GM23338 (cell line): Measurements from ENCODE around the gene RHOBTB3. TPM values are rescaled to one million over a fixed set of nuclear protein-coding genes. Genes with fewer than 3 reads are reported as not detected.

Experiments used
- ATAC-seq: fragments of 200-7000 bp; cut with Tn5 transposase; 3 replicates; pipeline ENCODE4 v1.9.1; 2020
- DNase-seq: peaks from one replicate; pipeline ENCODE4 v3.0.0-alpha.2; 2015; ENCODE audit warnings: low spot score
- H2AFZ ChIP-seq: fragments of 200-600 bp; sonication (generic); 2 replicates; pipeline ENCODE4 v1.8.0; 2016; ENCODE audit warnings: antibody characterized with exemption, mild to moderate bottlenecking, moderate library complexity
- H3F3A ChIP-seq: fragments of 200-600 bp; sonication (generic); replicated peaks from 2 replicates; pipeline ENCODE4 v1.8.0; 2017; ENCODE audit warnings: antibody characterized with exemption, mixed run types, low read depth
- H3K27ac ChIP-seq: fragments of 200-600 bp; sonication (generic); 2 replicates; pipeline ENCODE4 v1.6.1; 2016; ENCODE audit warnings: low read depth
- H3K27me3 ChIP-seq: fragments of 200-600 bp; sonication (generic); 2 replicates; pipeline ENCODE4 v1.8.0; 2016; ENCODE audit warnings: mild to moderate bottlenecking, mixed run types, moderate library complexity; ENCODE audit not compliant: insufficient read depth
- H3K36me3 ChIP-seq: fragments of 200-600 bp; sonication (generic); 2 replicates; pipeline ENCODE4 v1.8.0; 2016; ENCODE audit warnings: mild to moderate bottlenecking; ENCODE audit not compliant: insufficient read depth
- H3K4me1 ChIP-seq: fragments of 200-600 bp; sonication (generic); 2 replicates; pipeline ENCODE4 v1.8.0; 2016; ENCODE audit warnings: mild to moderate bottlenecking, moderate library complexity; ENCODE audit not compliant: insufficient read depth
- H3K4me2 ChIP-seq: fragments of 200-600 bp; sonication (generic); 2 replicates; pipeline ENCODE4 v1.7.1; 2017; ENCODE audit warnings: mixed run types
- H3K4me3 ChIP-seq: fragments of 200-600 bp; sonication (generic); 2 replicates; pipeline ENCODE4 v1.6.1; 2016; ENCODE audit warnings: mixed run types
- H3K79me2 ChIP-seq: fragments of 200-600 bp; sonication (generic); replicated peaks from 2 replicates; pipeline ENCODE4 v1.8.0; 2017; ENCODE audit warnings: mild to moderate bottlenecking; ENCODE audit not compliant: insufficient read depth
- H3K9me2 ChIP-seq: fragments of 200-600 bp; sonication (generic); 2 replicates; pipeline ENCODE4 v1.8.0; 2017; ENCODE audit not compliant: insufficient read depth
- H4K20me1 ChIP-seq: fragments of 200-600 bp; sonication (generic); replicated peaks from 2 replicates; pipeline ENCODE4 v1.8.0; 2017; ENCODE audit warnings: mild to moderate bottlenecking; ENCODE audit not compliant: insufficient read depth
- H3K27ac Mint-ChIP-seq: 2 replicates; pipeline ENCODE4 v1.8.0; 2020; ENCODE audit warnings: inconsistent platforms, mild to moderate bottlenecking, moderate library complexity, mixed read lengths
- H3K27me3 Mint-ChIP-seq: 3 replicates; pipeline ENCODE4 v1.8.0; 2022; ENCODE audit warnings: low read depth, mild to moderate bottlenecking, moderate library complexity, mixed read lengths, inconsistent platforms; ENCODE audit not compliant: insufficient read depth, poor library complexity
- H3K36me3 Mint-ChIP-seq: 3 replicates; pipeline ENCODE4 v1.8.0; 2021; ENCODE audit warnings: low read depth, mild to moderate bottlenecking, inconsistent platforms, moderate library complexity, mixed read lengths
- H3K4me1 Mint-ChIP-seq: 3 replicates; pipeline ENCODE4 v1.8.0; 2020; ENCODE audit warnings: mild to moderate bottlenecking, inconsistent platforms, mixed read lengths
- H3K4me3 Mint-ChIP-seq: 3 replicates; pipeline ENCODE4 v1.8.0; 2021; ENCODE audit warnings: moderate library complexity, mild to moderate bottlenecking, inconsistent platforms, mixed read lengths
- H3K9me3 Mint-ChIP-seq: 3 replicates; pipeline ENCODE4 v1.8.0; 2020; ENCODE audit warnings: moderate library complexity, mild to moderate bottlenecking, inconsistent platforms, mixed read lengths
- EZH2phosphoT487 ChIP-seq: fragments of 200-600 bp; sonication (generic); IDR thresholded peaks from one replicate; pipeline ENCODE4 v1.8.1; 2018; ENCODE audit warnings: antibody characterized with exemption; ENCODE audit not compliant: unreplicated experiment
- STAT1 ChIP-seq: IDR thresholded peaks from one replicate; pipeline ENCODE4 v1.6.1; 2016; ENCODE audit warnings: antibody characterized with exemption; ENCODE audit not compliant: unreplicated experiment
- polyA plus RNA-seq: library from polyadenylated mRNA; unstranded; fragments of >200 nt; fragmentation: Nextera tagmentation; extraction: Ambion mirVana; gene quantifications from 2 replicates; pipeline ENCODE4 v1.2.1, GENCODE V29; 2016
- total RNA-seq: library from RNA; depleted of rRNA; stranded (reverse); fragments of >200 nt; shearing (Covaris generic); gene quantifications from 2 replicates; pipeline ENCODE4 v1.2.3, GENCODE V29; 2014
- TF ChIP-seq, protein P1 (sequence below): IDR thresholded peaks from one replicate; pipeline ENCODE4 v1.6.1; 2018; ENCODE audit warnings: antibody characterized with exemption; ENCODE audit not compliant: unreplicated experiment
- TF ChIP-seq, protein P2 (sequence below): IDR thresholded peaks from 2 replicates; pipeline ENCODE4 v1.6.1; 2016; ENCODE audit warnings: antibody characterized with exemption
- TF ChIP-seq, protein P3 (sequence below): fragments of 250-450 bp; sonication (Bioruptor Pico); IDR thresholded peaks from 2 replicates; pipeline ENCODE4 v1.5.0; 2020; ENCODE audit warnings: mild to moderate bottlenecking, moderate library complexity

The RHOBTB3 gene
- total and polyA plus RNA-seq, 2 experiments from 2014 or later: 10.0 to 13.4 TPM

DNA sequence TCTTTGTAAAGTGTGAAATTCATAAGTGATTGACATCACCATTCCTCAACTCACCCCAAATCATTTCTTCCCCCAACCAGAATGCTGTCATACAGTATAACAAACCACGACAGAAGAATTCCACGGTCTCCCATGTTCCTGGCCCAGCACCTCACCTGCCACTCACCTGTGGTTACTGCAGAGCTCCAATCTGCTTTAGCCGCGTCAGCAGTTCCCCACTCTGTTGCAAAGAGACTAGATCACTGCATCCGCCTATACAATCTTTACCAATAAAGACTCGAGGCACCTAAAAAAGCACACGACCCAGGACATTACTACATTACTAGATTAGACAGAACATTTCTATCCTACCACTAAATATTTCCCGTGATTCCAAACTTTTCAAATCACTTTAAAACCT lies 85.2 kb downstream of the RHOBTB3 start:
- Mint-ChIP-seq H3K9me3 (no peaks in the 10 kb centered on the region), H3K27me3 (no peaks in the 10 kb centered on the region), H3K27ac (no peak overlapping the region), H3K36me3 (no peaks in the 10 kb centered on the region; the same call in 2 of the 3 replicates), H3K4me1 (peaks cover 46% of the 10 kb centered on the region), H3K4me3 (no peak overlapping the region)
- H3K4me1 ChIP-seq: peaks cover 11% of the 10 kb centered on the region
- no peaks in the 10 kb centered on the region for H3K36me3 ChIP-seq
- H3K4me2 ChIP-seq: no peak overlapping the region
- no peak for ATAC-seq
- no peaks in the 10 kb centered on the region for H3K27me3 ChIP-seq
- no peaks in the 10 kb centered on the region for H4K20me1 ChIP-seq
- H2AFZ ChIP-seq: no peak overlapping the region
- H3K4me3 ChIP-seq: no peak overlapping the region
- H3K79me2 ChIP-seq: 0 out of 2 replicates have a peak, but pooled peaks cover 5% of the 10 kb centered on the region
- no peaks in the 10 kb centered on the region for H3F3A ChIP-seq
- TF ChIP-seq STAT1: no peak
- no peak for TF ChIP-seq EZH2phosphoT487
- TF ChIP-seq, protein P1, sequence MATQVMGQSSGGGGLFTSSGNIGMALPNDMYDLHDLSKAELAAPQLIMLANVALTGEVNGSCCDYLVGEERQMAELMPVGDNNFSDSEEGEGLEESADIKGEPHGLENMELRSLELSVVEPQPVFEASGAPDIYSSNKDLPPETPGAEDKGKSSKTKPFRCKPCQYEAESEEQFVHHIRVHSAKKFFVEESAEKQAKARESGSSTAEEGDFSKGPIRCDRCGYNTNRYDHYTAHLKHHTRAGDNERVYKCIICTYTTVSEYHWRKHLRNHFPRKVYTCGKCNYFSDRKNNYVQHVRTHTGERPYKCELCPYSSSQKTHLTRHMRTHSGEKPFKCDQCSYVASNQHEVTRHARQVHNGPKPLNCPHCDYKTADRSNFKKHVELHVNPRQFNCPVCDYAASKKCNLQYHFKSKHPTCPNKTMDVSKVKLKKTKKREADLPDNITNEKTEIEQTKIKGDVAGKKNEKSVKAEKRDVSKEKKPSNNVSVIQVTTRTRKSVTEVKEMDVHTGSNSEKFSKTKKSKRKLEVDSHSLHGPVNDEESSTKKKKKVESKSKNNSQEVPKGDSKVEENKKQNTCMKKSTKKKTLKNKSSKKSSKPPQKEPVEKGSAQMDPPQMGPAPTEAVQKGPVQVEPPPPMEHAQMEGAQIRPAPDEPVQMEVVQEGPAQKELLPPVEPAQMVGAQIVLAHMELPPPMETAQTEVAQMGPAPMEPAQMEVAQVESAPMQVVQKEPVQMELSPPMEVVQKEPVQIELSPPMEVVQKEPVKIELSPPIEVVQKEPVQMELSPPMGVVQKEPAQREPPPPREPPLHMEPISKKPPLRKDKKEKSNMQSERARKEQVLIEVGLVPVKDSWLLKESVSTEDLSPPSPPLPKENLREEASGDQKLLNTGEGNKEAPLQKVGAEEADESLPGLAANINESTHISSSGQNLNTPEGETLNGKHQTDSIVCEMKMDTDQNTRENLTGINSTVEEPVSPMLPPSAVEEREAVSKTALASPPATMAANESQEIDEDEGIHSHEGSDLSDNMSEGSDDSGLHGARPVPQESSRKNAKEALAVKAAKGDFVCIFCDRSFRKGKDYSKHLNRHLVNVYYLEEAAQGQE: no peak
- TF ChIP-seq, protein P2, sequence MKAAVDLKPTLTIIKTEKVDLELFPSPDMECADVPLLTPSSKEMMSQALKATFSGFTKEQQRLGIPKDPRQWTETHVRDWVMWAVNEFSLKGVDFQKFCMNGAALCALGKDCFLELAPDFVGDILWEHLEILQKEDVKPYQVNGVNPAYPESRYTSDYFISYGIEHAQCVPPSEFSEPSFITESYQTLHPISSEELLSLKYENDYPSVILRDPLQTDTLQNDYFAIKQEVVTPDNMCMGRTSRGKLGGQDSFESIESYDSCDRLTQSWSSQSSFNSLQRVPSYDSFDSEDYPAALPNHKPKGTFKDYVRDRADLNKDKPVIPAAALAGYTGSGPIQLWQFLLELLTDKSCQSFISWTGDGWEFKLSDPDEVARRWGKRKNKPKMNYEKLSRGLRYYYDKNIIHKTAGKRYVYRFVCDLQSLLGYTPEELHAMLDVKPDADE: no peak
- TF ChIP-seq, protein P3, sequence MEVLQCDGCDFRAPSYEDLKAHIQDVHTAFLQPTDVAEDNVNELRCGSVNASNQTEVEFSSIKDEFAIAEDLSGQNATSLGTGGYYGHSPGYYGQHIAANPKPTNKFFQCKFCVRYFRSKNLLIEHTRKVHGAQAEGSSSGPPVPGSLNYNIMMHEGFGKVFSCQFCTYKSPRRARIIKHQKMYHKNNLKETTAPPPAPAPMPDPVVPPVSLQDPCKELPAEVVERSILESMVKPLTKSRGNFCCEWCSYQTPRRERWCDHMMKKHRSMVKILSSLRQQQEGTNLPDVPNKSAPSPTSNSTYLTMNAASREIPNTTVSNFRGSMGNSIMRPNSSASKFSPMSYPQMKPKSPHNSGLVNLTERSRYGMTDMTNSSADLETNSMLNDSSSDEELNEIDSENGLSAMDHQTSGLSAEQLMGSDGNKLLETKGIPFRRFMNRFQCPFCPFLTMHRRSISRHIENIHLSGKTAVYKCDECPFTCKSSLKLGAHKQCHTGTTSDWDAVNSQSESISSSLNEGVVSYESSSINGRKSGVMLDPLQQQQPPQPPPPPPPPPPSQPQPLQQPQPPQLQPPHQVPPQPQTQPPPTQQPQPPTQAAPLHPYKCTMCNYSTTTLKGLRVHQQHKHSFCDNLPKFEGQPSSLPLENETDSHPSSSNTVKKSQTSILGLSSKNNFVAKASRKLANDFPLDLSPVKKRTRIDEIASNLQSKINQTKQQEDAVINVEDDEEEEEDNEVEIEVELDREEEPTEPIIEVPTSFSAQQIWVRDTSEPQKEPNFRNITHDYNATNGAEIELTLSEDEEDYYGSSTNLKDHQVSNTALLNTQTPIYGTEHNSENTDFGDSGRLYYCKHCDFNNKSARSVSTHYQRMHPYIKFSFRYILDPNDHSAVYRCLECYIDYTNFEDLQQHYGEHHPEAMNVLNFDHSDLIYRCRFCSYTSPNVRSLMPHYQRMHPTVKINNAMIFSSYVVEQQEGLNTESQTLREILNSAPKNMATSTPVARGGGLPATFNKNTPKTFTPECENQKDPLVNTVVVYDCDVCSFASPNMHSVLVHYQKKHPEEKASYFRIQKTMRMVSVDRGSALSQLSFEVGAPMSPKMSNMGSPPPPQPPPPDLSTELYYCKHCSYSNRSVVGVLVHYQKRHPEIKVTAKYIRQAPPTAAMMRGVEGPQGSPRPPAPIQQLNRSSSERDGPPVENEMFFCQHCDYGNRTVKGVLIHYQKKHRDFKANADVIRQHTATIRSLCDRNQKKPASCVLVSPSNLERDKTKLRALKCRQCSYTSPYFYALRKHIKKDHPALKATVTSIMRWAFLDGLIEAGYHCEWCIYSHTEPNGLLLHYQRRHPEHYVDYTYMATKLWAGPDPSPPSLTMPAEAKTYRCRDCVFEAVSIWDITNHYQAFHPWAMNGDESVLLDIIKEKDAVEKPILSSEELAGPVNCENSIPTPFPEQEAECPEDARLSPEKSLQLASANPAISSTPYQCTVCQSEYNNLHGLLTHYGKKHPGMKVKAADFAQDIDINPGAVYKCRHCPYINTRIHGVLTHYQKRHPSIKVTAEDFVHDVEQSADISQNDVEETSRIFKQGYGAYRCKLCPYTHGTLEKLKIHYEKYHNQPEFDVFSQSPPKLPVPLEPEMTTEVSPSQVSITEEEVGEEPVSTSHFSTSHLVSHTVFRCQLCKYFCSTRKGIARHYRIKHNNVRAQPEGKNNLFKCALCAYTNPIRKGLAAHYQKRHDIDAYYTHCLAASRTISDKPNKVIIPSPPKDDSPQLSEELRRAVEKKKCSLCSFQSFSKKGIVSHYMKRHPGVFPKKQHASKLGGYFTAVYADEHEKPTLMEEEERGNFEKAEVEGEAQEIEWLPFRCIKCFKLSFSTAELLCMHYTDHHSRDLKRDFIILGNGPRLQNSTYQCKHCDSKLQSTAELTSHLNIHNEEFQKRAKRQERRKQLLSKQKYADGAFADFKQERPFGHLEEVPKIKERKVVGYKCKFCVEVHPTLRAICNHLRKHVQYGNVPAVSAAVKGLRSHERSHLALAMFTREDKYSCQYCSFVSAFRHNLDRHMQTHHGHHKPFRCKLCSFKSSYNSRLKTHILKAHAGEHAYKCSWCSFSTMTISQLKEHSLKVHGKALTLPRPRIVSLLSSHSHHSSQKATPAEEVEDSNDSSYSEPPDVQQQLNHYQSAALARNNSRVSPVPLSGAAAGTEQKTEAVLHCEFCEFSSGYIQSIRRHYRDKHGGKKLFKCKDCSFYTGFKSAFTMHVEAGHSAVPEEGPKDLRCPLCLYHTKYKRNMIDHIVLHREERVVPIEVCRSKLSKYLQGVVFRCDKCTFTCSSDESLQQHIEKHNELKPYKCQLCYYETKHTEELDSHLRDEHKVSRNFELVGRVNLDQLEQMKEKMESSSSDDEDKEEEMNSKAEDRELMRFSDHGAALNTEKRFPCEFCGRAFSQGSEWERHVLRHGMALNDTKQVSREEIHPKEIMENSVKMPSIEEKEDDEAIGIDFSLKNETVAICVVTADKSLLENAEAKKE (CRISPR knock-in tag): no peak
- no peaks in the 10 kb centered on the region for H3K9me2 ChIP-seq
- no peak for DNase-seq
- H3K27ac ChIP-seq: no peak overlapping the region
